Cerebellar cortex (tissue), 1 donor: Measurements from ENCODE around the gene TCEAL6.
"Not testable (repeated sequence)": the region's sequence is repeated elsewhere in the genome, so short reads cannot be mapped to it uniquely, and the experiment has no call there.

ENCODE experiments used
- DNase-seq: peaks from one replicate; pipeline ENCODE4 v3.0.0-alpha.2; 2015; ENCODE audit warnings: low spot score

The TCEAL6 gene

DNA sequence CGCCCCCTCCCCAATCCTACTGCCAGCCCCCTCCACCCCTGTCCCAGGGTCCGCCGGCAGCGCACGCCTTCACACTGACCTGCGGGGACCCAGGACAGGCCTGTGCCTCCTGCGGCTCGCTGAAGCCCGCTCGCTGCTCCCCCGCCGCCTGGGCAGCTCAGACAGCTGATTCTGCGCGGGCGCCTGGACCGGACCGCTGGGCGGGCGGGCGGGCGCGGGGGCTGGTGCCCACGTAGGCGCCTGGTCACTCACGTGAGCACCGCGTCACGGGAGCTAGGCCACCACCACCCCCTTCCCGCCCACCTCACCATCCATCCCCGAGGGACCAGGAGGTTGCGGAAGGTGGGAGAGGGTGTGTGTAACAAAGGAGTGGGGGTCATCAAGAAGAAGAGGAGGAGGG lies at the start of gene TCEAL6:
TCEAL6 (minus strand) TSS at position 208 of the 400 bp plus-strand sequence.
- peak; percentile 42 for DNase-seq

DNA sequence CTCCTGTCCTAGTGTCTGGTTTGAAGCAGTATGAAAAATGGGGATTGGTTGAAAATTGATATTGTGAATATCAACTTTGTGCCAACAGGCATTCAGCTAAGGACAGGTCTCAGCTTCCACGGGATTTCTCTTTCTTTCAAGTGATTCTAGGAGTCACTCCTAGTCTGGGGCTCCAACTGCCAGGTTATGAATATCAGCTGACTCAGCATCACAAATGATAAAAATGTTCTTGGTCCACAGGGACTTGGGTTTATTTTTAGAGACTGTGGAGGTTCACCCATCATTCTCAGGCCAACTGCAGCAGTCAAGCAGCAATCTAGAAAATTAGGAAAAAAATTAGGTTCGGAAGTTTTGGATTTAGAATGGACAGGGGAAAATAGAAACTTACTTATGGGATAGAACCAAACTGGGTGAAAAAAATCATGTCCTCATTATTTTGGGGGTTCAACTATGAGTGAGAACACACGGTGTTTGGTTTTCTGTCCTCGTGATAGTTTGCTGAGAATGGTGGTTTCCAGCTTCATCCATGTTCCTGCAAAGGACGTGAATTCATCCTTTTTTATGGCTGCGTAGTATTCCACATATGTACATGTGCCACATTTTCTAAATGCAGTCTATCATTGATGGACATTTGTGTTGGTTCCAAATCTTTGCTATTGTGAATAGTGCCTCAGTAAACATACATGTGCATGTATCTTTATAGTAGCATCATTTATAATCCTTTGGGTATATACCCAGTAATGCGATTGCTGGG lies 43.9 kb upstream of the TCEAL6 start:
- no peak for DNase-seq

- DNase-seq: peak; percentile 85
These were observed 13.5 kb upstream of the TCEAL6 start, which contains the start of gene BEX5 for GRCh38 chrX:102155806-102156179. Gene BEX5, minus strand, starts transcription at chrX:102155977. Its CDS starts 1,712 bp downstream, at chrX:102154265.

- peak; percentile 42 for DNase-seq
These were observed 12.9 kb upstream of the TCEAL6 start for GRCh38 chrX:102154900-102155805.

DNA sequence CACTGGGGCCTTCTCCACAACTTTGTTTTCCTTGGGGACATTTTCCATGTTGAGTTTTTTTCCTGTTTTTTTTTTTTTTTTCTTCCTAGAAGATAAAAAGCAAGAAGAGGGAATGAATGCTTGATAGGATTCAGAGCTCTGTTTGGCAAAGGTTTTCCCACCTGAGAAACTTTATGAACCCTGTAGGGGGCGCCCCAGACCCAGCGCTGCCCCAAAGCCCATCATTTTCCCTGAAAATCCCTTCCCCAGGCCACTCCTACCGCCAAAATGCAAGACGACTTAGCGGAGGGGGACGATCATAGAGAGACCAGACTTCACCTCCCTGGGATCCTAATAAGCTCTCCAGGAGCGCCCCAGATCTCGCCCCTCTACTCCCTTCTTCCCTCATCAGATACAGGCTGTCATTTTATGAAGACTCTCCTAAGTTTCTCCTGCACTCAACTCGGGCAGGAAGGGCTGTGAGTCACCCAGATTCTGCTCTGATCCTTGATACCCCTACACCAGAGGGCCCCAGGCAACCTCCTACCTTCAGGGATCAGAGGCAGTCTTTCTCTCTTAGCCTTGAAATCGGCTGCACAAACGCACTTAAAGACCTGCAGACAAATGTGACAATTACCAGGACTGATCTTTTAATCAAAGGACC lies 12.1 kb upstream of the TCEAL6 start:
- DNase-seq: peak; percentile 45

DNA sequence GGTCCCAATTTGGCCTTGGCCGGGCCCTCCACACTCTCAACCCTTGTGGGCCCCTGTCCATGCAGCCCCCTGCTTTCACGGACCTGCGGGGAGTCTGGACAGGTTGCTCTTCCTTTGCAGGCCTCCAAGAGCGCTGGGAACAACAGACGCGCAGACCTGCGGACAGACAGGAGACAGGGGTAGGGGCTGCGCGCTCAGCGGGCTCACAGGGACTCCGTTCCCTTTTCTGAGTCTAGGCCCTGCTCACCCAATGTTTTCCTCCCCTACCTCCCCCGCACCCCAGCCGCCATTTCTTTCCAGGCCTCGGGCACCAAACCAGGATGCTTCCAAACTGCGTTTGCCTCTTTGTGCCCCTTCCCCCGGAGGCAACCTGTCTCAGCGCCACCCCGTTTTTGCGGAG lies 650 bp downstream of the TCEAL6 start:
- not testable (repeated sequence) for DNase-seq

DNA sequence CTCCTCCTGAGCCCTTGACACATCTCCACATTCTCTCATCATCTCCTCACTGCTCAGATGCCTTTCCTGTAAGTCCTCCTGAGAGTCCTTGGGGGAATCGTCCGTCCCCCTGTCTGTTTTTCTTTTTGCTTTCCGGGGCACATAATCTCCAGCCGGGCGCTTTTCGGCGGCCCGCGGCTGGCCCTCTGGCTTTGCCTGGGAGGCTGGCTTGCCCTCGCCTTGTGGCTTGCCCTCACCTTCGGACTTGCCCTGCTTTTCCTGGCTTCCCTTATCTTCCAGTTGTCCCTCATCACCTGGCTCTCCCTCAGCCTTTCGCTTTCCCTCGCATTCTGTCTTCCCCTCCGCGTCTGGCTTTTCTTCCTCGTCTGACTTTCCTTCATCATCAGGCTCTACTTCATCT lies 1.4 kb downstream of the TCEAL6 start:
- DNase-seq: not testable (repeated sequence)

- DNase-seq: no peak
These were observed 4.2 kb downstream of the TCEAL6 start for GRCh38 chrX:102138064-102138463.

GRCh38 chrX:102129473-102129872 lies 12.8 kb downstream of the TCEAL6 start:
- peak; percentile 47 for DNase-seq

DNA sequence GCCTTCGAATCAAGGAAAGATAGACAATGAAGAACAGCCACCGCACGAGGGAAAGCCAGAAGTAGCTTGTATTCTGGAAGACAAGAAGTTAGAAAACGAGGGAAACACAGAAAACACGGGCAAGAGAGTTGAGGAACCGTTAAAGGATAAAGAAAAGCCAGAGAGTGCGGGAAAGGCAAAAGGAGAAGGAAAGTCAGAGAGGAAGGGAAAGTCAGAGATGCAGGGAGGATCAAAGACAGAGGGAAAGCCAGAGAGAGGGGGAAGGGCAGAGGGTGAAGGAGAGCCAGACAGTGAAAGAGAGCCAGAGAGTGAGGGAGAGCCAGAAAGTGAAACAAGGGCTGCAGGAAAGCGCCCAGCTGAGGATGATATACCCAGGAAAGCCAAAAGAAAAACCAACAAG lies 15.4 kb downstream of the TCEAL6 start:
- peak; percentile 28 for DNase-seq

- DNase-seq: not testable (repeated sequence)
These were observed 16.0 kb downstream of the TCEAL6 start for GRCh38 chrX:102126080-102126818.

DNA sequence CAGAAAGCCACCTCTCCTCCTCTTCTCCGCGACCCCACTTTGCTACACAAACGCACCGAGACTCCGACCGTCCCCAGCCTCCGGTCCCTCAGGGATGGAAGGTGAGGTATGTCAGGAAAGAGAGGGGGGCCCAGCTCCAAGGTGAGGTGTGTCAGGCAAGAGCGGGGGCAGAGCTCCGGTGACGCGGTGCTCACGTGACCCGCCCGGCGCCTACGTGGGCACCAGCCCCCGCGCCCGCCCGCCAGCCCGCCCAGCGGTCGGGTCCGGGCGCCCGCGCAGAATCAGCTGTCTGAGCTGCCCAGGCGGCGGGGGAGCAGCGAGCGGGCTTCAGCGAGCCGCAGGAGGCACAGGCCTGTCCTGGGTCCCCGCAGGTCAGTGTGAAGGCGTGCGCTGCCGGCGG lies 16.8 kb downstream of the TCEAL6 start, which contains the start of gene TCEAL2:
TCEAL2 (plus strand) TSS at position 244 of the 400 bp plus-strand sequence. CDS start 1,152 bp downstream, outside the sequence.
- DNase-seq: peak; percentile 74

DNA sequence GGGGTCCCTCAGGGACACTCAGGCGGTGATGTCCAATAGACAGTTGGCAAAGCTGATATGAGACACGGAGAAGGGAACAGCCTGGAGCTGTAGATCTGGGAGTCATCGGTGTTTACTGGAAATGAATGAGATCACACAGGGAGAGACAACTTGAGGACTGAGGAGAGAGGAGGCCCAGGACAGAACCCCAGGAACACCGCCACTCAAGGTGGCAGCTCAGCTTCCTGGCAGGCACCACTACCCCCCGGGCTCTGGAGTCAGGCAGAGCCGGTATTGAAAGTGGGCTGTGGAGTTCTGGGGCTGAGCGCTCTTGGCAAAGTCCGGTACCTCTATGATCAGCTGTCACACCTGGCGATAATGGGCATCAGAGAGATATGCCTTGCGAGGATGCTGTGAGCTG lies 17.3 kb downstream of the TCEAL6 start:
- not testable (repeated sequence) for DNase-seq

DNA sequence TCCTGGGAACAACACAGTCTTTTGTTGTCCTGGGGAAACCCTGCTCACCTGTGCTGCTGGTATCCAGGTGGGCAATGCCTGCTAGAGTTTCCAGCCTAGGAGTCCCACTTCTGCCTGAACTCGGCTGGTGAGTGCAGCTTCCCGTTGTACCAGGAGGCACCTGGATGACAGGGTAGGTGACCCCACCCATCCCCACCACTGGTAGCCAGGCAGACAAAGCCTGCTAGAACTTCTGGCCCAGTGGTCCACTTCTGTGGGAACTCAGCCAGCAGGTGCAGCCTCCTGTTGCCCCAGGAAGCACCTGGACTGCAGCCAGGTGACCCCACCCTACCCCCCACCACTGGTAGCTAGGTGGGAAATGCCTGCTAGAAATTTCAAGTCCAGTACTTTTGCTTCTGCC lies 26.5 kb downstream of the TCEAL6 start:
- no peak for DNase-seq

- DNase-seq: no peak
These were observed 28.9 kb downstream of the TCEAL6 start for GRCh38 chrX:102113367-102113766.
